ENCODE data around the gene NTM.
"Not testable (repeated sequence)": the region's sequence is repeated elsewhere in the genome, so short reads cannot be mapped to it uniquely, and the experiment has no call there.

Gene NTM

GRCh38 chr11:131370090-131370751, at the start of gene NTM:
Gene NTM (plus strand): TSS chr11:131370615.
- no peak for DNase-seq

DNA sequence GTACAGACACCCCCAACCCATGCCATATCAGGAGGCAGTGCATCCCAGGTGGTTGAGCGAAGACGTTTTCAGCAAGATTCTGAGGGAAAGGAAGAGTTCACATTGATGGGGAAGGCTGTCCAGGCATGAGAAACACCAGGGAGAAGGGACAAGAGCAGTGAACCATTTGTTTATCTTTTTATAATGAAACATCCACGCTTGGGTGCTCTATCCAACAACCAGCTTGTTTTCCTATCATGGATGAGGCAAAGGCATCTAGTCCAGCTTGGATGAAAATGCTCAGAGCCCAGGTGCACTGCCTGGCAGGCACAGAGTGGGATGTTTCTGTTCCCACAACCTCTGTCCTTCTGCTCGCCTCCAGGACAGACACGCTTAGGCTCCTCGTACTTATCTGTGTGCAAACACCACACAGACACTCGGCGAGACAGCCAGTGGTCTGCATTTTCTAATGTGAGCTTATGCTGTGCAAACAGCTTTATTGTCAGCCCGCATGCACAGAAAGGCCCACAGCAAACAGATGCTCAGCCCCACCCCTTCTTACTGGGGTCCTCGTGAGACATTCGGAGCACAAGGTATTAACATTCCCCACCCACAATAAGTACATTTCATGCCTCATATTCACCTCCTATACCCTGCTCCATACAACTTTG, 45.4 kb upstream of the NTM start:
- no peak for DNase-seq

GRCh38 chr11:131326829-131327228, 43.6 kb upstream of the NTM start:
- no peak for DNase-seq

- no peak for DNase-seq
Observed at GRCh38 chr11:131327421-131327820, 43.0 kb upstream of the NTM start.

GRCh38 chr11:131328843-131329242, 41.6 kb upstream of the NTM start:
- DNase-seq: no peak

DNA sequence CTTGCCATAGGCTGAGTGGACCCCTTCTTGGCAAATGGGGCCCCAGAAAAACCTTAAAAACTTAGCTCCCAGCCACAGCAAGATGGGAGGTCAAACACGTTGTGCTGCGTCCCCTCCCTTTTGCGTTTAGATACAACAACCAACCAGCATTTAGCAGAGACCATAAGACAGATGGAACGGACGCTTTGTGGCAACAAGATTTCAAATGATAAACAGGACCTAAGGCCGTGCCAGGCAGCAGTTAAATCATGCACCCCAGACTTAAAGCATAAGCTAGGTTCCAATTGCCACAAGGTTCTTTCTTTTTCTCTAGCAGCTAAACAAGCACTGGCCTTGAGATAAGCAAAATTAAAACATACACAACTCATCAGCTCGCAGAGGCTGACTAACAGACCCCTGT, 39.4 kb upstream of the NTM start:
- DNase-seq: no peak

DNA sequence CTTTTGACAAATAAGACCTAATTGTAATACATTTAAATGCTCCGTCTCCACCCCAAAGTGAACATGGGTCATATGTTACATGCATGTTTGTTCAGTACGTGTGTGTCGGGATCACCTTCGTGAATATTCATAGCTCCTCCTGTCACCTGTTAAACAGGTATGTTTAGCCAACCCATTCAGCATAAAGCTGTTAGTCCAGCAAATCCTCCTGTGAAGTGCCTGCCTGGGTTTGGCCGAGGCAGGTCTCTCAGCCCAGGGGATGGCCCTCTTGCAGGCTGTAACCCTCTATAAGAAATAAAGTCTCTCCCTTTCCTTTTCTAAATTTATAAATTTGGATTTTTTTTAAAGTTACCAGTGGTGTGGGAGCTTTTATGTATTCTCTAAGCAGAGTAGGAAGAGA, 38.9 kb upstream of the NTM start:
- DNase-seq: no peak

- DNase-seq: no peak
Observed at GRCh38 chr11:131334601-131335000, 35.8 kb upstream of the NTM start.

GRCh38 chr11:131341900-131342299, 28.5 kb upstream of the NTM start:
- DNase-seq: not testable (repeated sequence)

- DNase-seq: not testable (repeated sequence)
Observed at GRCh38 chr11:131342442-131342841, 28.0 kb upstream of the NTM start.

DNA sequence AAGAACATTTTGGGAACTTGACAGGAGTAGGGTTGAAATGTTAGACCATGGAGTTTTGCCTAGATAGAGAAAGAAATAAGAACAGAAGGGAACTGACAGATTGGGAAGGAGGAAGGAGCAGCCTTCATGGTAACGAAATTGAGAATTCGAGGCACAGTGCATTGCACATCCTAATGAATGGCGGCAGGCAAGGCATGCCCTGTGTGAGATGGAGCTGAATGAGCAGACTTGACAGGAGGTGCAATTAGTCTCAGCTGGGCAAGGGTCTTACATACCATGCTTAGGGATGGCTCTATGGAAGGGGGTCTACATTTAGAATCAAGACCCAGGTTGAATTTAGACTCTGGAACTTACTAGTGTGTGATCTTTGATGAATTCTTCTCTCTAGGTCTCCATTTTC, 25.0 kb upstream of the NTM start:
- no peak for DNase-seq

DNA sequence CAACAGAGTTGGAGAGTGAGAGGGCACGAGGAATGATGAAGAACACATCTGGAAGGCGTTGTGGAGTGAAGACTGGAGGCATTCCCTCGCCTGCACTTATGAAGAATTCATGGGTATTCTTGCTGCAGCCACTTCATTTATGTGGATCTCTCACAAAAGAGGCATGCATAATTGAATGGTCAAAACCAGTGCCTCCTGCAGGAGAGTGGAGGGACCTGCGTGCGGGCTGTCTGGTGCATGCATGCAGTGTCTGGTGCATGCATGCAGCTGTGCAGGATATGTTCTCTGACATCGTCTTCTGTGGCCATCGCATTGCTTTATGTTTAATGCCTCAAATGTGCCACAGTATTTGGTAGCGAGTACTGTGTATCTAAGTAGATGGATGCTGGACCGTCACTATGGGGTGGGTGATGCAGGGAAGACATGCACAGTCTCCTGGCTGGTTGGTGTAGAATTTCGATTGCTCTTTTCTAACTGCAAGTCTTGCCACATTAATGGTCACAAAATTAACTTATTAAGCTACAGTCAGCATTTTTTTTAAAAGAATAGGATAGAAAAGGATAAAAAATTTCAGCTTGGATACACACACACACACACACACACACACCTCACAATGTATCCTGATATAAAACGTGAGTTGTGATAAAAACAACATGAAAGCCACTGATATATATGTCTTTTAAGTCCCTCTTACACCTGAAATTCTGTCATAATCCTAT, 20.9 kb upstream of the NTM start:
- no peak for DNase-seq

- DNase-seq: no peak
Observed at GRCh38 chr11:131350872-131351271, 19.5 kb upstream of the NTM start.

GRCh38 chr11:131351848-131352247, 18.6 kb upstream of the NTM start:
- no peak for DNase-seq

- no peak for DNase-seq
Observed at GRCh38 chr11:131353766-131354165, 16.6 kb upstream of the NTM start.

GRCh38 chr11:131354251-131354701, 16.1 kb upstream of the NTM start:
- DNase-seq: no peak

DNA sequence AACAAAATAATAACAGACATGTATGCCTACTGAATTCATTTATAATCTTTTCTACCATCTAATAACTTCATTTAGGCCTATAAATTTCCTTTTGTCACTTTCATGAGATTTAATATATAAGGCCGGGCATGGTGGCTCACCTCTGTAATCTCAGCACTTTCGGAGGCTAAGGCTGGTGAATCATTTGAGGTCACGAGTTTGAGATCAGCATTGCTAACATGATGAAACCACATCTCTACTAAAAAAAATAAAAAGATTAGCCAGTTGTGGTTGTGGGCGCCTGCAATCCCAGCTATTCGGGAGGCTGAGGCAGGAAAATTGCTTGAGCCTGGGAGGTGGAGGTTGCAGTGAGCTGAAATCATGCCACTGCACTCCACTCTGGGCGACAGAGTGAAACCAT, 14.2 kb upstream of the NTM start:
- no peak for DNase-seq

DNA sequence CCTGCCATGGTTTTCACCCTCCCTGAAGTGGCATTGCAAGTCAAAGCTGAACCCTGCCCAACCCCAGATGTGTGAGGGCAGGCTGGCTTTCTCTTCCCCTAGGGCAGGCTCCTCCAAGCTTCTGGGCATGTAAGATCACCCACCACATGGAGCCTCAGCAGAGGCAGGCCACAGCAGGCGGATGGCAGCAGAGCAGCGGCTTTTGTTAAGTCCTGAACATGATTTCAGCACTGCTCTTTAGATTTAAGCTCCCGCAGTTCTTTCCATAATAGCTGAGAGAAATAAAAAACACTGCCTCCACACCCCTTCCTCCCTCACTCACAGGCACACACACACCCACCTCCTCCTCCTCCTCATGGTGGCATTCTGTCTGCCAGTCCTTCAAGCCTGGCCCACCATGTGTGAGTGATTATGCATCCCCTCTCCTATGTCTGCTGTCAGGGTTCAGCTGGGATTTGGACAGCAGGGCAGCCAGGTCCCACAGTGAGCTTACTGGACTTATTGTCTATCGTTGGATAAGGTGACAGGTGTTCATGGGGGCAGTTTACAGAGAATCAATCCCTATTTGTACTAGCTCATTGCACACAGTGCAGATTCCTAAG, 5.0 kb upstream of the NTM start:
- DNase-seq: no peak

DNA sequence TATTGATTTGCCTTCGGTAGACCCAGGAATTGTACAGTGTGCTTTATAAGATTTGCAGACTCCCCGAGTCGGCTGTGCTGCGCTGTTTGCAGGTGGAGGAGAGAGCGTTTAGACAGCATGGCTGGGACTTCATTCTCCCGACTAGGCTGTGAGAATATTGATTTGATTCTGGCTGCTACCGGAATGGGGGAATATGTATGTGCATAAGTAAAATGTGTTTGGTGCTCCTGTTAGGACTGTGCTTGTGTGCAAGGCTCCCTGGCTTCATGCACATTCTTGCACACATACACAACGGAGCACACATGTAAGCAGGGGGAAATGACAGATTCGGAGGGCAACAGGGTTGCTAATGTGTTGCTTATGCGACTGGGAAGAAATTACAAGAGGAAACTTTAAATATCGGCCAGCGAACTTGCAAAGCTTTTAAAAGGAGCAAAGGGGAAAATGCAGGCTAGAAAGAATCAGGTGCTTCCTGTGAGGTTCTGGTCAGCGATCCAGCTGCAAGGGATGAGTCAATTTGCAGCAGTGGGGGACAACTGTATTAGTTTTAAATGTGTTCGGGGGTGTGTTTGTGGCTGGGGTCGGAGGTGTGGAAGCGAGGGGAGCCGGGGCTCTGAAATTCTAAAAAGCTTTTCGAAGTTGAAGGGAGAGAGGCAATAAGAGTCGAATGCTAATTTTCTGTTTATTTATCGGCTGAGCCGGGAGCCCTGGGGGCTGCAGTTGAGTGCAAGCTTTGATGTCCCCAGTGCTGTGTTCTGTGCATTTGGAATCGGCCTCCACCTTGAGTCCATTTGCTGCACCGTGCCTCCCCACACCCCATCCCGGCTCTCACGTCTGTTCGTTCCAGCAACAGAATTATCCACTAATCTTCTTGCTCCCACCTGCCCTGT, 731 bp downstream of the NTM start:
- no peak for DNase-seq

DNA sequence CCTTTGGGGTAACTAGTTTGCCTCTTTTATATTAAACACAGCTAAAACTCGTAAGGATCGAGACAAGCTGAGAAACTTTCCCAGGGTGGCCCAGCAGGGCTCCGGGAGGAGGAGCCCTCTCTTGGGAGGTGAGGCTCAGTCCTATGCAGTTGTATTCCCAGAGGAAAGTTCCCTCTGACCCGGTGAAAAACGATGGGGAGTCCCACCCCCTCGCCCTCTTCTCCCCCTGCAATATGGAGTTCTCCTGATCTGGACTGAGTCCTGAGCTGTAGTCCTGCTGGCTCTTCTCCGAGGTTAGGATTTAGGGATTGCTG, 1.3 kb downstream of the NTM start:
- no peak for DNase-seq

DNA sequence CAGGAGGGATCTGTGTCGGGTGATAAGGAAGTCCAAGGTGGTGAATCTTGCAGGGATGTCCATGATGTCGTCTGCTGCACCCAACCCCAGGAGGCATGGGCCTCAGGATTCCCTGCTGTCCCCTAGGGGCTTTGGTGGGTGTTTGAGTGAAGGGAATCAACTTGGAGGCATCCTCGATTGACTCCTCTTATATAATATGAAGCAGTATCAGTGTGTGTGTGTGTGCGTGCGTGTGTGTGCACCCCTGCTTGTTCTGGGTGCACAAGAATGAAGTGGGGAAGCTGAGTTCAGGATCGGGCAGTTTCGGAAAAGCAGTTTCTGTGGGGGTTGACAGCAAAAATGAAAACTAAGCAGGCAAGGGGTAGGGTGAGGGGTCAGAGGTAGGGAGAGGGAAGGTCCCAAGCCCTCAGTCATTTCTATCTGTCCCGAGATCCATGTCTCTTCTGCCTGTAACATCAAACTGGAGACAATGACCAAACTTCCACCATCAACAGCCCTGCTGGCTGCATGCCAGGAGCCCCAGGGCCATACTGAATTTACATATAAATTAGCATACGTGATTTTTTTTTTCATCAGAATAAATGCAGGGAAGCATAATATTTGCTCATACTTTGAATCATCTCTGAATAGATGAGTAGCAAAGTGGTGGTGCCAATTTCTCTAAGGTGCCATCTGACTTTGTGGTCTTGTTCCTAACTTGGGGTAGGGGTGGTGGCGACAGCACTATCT, 2.0 kb downstream of the NTM start:
- no peak for DNase-seq

DNA sequence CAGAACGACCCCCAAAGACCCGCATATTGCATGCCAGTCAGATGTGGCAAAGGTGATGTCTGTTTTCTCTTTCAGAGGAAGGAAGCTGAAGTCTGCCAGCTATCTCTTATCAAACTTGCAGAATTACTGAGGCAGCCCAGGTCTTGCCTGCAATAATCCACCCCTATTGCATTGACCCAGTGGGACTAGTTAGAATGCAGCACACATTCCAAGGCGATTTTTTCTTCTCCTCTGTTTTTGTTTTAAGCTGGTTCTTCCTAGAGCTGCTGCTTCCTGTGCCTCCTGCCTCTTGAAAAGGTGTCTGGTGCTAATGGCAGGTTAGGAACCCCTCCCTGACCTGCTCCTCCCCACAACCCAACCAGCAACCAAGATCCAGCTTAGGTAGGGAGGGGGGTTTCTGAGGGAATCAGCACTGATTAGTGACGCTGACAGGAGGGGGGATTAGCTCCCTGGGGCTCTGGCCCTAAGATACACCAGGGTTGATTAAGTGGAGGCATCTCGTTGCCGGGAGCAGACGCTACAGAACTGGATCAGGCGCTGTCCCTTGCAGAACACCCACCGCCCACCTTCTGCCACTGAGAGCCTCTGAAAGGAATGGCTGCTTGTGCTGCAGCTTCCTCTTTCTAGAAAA, 2.8 kb downstream of the NTM start:
- no peak for DNase-seq

Measured in activated naive CD4-positive, alpha-beta T cell treated with Interleukin-2 at 50 U/mL for 16 hours (primary cell).